Measurements from ENCODE around the gene CTNNAL1. TPM values are rescaled to one million over a fixed set of nuclear protein-coding genes. Genes with fewer than 3 reads are reported as not detected.

CTNNAL1 gene
- total and polyA plus RNA-seq, 9 of the 15 experiments (the other 6 are each of a cell fraction or from before 2014, with no cell fraction given), result 23.2 to 78.0 (median 46.7) TPM

GRCh38 chr9:108903420-108904103 is 109.7 kb downstream of the CTNNAL1 start (continued):
- TF ChIP-seq MYBL2 (IDR thresholded peaks at IDR 0.05; ENCODE audit: low read depth) (peak; percentile 29; the same call in 1 of the 2 replicates), MYBL2 (CRISPR knock-in tag; IDR thresholded peaks at IDR 0.05; ENCODE audit: borderline replicate concordance) (no peak), MEF2D (tag; conservative IDR thresholded peaks at IDR 0.05; ENCODE audit: low read depth) (0 out of 2 replicates have a peak, but pooled peaks have one; percentile 36), TAF1 (IDR thresholded peaks at IDR 0.05; ENCODE audit: control insufficient read depth, extremely low read depth, insufficient read depth, low read length, severe bottlenecking) (no peak), CBX3 (IDR thresholded peaks at IDR 0.05; ENCODE audit: borderline replicate concordance in 1 of 2, low read length in 2 of 2) (no peak), SMARCA5 (IDR thresholded peaks at IDR 0.05) (no peak), HDAC1 (IDR thresholded peaks at IDR 0.05) (no peak), ZNF197 (CRISPR knock-in tag; IDR thresholded peaks at IDR 0.05; ENCODE audit: low read depth) (peak; percentile 69; the same call in 1 of the 2 replicates), NRF1 (conservative IDR thresholded peaks at IDR 0.05 in 1 of 2, IDR thresholded peaks at IDR 0.05 in 1 of 2) (no peak), MAFK (IDR thresholded peaks at IDR 0.05; ENCODE audit: low read length) (no peak), CCAR2 (IDR thresholded peaks at IDR 0.05; ENCODE audit: low read depth, low read length) (no peak), NFIX (CRISPR knock-in tag; IDR thresholded peaks at IDR 0.05; ENCODE audit: low read depth) (no peak), USF1 (CRISPR knock-in tag; IDR thresholded peaks at IDR 0.05) (no peak), MAFF (IDR thresholded peaks at IDR 0.05; ENCODE audit: low read length) (no peak), TEAD2 (tag; IDR thresholded peaks at IDR 0.05) (no peak), SMARCB1 (IDR thresholded peaks at IDR 0.05; ENCODE audit: insufficient read length, low read depth) (no peak), POLR3A (IDR thresholded peaks at IDR 0.05; ENCODE audit: borderline replicate concordance, extremely low read depth, insufficient read depth, insufficient read length) (no peak), MITF (IDR thresholded peaks at IDR 0.05) (no peak), SRSF1 (IDR thresholded peaks at IDR 0.05; ENCODE audit: low read depth, low read length) (no peak), ZNF121 (CRISPR knock-in tag; conservative IDR thresholded peaks at IDR 0.05) (no peak), MED1 (CRISPR knock-in tag; IDR thresholded peaks at IDR 0.05; ENCODE audit: borderline replicate concordance) (no peak), JUN (IDR thresholded peaks at IDR 0.05; ENCODE audit: borderline replicate concordance, low read depth, low read length) (peak; percentile 83), JUN (CRISPR knock-in tag; IDR thresholded peaks at IDR 0.05; ENCODE audit: borderline replicate concordance) (no peak), SREBF2 (CRISPR knock-in tag; IDR thresholded peaks at IDR 0.05) (no peak), E2F5 (CRISPR knock-in tag; IDR thresholded peaks at IDR 0.05) (no peak), MAFG (tag; conservative IDR thresholded peaks at IDR 0.05) (no peak), ZNF584 (CRISPR knock-in tag; IDR thresholded peaks at IDR 0.05; ENCODE audit: low read depth) (no peak)
